Testis (tissue), 2 donors: ENCODE measurements around the gene ERBB4.

Source experiments
- CTCF ChIP-seq, 3 experiments: fragments of 450-650 bp in 2 of 3; fragments of 200-600 bp in 1 of 3; sonication (generic) in 1 of 3; IDR thresholded peaks; one replicate each; pipeline ENCODE4 v1.5.1; 2016 to 2019; ENCODE audit warnings: antibody characterized with exemption in 3 of 3, mild to moderate bottlenecking in 2 of 3, moderate library complexity in 1 of 3
- POLR2A ChIP-seq: fragments of 450-650 bp; IDR thresholded peaks from one replicate; pipeline ENCODE4 v1.6.1; 2017; ENCODE audit warnings: antibody characterized with exemption, mild to moderate bottlenecking, moderate library complexity

GRCh38 chr2:211623096-211623495, 915.5 kb downstream of the ERBB4 start:
- no peak for TF ChIP-seq CTCF (IDR thresholded peaks at IDR 0.05)
- no peak for TF ChIP-seq POLR2A
